HUDEP-2 (cell line): ENCODE data around the gene ACKR3.

ENCODE experiments used
- DNase-seq, 76 experiments: peaks; one replicate each; lab custom pipeline; 2025; ENCODE audit not compliant: unreplicated experiment in 76 of 76; lab: John Stamatoyannopoulos, UW

ACKR3 gene

GRCh38 chr2:236548179-236548921, 21.3 kb upstream of the ACKR3 start:
- no peak for DNase-seq

- no peak for DNase-seq
Measured at GRCh38 chr2:236549165-236549564, 20.5 kb upstream of the ACKR3 start.

- no peak for DNase-seq
Measured at GRCh38 chr2:236550290-236550689, 19.3 kb upstream of the ACKR3 start.

- DNase-seq: no peak
Measured at GRCh38 chr2:236550701-236551465, 18.7 kb upstream of the ACKR3 start.

- no peak for DNase-seq
Measured at GRCh38 chr2:236551471-236552211, 18.0 kb upstream of the ACKR3 start.

GRCh38 chr2:236552212-236552542, 17.4 kb upstream of the ACKR3 start:
- no peak for DNase-seq

- no peak for DNase-seq
Measured at GRCh38 chr2:236552581-236553363, 16.9 kb upstream of the ACKR3 start.

- DNase-seq: no peak
Measured at GRCh38 chr2:236553522-236553921, 16.1 kb upstream of the ACKR3 start.

GRCh38 chr2:236554629-236555282, 14.9 kb upstream of the ACKR3 start:
- DNase-seq: no peak

- no peak for DNase-seq
Measured at GRCh38 chr2:236555481-236555880, 14.1 kb upstream of the ACKR3 start.

GRCh38 chr2:236557306-236558030, 12.2 kb upstream of the ACKR3 start:
- no peak for DNase-seq

- no peak for DNase-seq
Measured at GRCh38 chr2:236558036-236558435, 11.6 kb upstream of the ACKR3 start.

- DNase-seq: no peak
Measured at GRCh38 chr2:236558993-236559978, 10.3 kb upstream of the ACKR3 start.

GRCh38 chr2:236561874-236562273, 7.8 kb upstream of the ACKR3 start:
- DNase-seq: no peak

- DNase-seq: no peak
Measured at GRCh38 chr2:236562434-236562833, 7.2 kb upstream of the ACKR3 start.

GRCh38 chr2:236563953-236564352, 5.7 kb upstream of the ACKR3 start:
- DNase-seq: no peak

- no peak for DNase-seq
Measured at GRCh38 chr2:236565212-236565611, 4.4 kb upstream of the ACKR3 start.

- DNase-seq: no peak
Measured at GRCh38 chr2:236565879-236566402, 3.7 kb upstream of the ACKR3 start.
